HG03097 (cell line): ENCODE results near the gene CDHR2.

Source experiments
- ATAC-seq: cut with Tn5 transposase; IDR thresholded peaks from one replicate; pipeline ENCODE4 v1.9.1; 2021; ENCODE audit not compliant: unreplicated experiment, low FRiP score

Gene CDHR2, protein sequence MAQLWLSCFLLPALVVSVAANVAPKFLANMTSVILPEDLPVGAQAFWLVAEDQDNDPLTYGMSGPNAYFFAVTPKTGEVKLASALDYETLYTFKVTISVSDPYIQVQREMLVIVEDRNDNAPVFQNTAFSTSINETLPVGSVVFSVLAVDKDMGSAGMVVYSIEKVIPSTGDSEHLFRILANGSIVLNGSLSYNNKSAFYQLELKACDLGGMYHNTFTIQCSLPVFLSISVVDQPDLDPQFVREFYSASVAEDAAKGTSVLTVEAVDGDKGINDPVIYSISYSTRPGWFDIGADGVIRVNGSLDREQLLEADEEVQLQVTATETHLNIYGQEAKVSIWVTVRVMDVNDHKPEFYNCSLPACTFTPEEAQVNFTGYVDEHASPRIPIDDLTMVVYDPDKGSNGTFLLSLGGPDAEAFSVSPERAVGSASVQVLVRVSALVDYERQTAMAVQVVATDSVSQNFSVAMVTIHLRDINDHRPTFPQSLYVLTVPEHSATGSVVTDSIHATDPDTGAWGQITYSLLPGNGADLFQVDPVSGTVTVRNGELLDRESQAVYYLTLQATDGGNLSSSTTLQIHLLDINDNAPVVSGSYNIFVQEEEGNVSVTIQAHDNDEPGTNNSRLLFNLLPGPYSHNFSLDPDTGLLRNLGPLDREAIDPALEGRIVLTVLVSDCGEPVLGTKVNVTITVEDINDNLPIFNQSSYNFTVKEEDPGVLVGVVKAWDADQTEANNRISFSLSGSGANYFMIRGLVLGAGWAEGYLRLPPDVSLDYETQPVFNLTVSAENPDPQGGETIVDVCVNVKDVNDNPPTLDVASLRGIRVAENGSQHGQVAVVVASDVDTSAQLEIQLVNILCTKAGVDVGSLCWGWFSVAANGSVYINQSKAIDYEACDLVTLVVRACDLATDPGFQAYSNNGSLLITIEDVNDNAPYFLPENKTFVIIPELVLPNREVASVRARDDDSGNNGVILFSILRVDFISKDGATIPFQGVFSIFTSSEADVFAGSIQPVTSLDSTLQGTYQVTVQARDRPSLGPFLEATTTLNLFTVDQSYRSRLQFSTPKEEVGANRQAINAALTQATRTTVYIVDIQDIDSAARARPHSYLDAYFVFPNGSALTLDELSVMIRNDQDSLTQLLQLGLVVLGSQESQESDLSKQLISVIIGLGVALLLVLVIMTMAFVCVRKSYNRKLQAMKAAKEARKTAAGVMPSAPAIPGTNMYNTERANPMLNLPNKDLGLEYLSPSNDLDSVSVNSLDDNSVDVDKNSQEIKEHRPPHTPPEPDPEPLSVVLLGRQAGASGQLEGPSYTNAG (N-terminal part only)

GRCh38 chr5:176548967-176549444, at the start of gene CDHR2:
Gene CDHR2 (plus strand): TSS chr5:176549342. CDS start chr5:176565353, 16,011 bp downstream.
- ATAC-seq, result no peak

- no peak for ATAC-seq
Observed at GRCh38 chr5:176500511-176500910, 48.6 kb upstream of the CDHR2 start.

DNA sequence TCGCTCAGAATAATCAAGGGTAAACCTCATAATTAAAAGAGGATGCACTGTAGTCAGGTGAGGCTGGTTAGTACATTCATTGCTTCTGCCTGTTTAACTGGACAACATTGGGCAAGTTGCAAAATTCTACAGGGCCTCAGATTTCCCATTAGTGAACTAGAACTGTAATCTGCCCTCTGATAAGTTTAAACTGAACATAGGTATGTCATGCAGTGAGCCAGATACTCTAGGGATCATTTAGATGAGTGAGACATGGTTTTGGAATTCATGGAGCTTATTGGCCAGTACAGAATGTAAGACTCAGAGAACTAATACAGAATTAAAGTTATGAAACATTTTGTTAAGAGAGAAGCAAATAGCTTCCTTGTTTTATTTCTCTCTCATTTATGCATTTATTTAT, 47.8 kb upstream of the CDHR2 start:
- ATAC-seq, result no peak

- no peak for ATAC-seq
Observed at GRCh38 chr5:176503496-176503895, 45.6 kb upstream of the CDHR2 start.

GRCh38 chr5:176507911-176508310, 41.2 kb upstream of the CDHR2 start:
- no peak for ATAC-seq

GRCh38 chr5:176508603-176509002, 40.5 kb upstream of the CDHR2 start:
- ATAC-seq, result no peak

DNA sequence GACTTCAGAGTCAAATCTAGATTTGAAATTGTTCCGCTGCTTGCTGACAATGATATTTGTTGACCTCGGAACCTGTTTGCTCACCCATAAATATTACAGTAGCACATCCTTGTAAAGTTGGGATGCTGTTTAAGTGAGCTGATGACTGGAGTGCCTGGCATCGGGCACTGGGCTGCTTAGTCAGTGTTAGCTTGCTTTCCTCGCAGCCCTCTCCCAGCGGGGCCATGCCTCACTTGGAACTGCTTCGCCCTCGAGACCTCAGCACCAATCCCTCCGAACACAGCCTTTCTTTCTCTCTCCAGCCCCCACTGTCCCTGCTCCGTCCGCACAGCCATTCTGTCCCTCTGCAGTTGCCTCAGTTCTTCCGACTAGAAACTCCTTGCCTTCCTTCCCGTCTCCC, 35.4 kb upstream of the CDHR2 start:
- no peak for ATAC-seq

GRCh38 chr5:176514244-176514950, 34.7 kb upstream of the CDHR2 start:
- no peak for ATAC-seq

DNA sequence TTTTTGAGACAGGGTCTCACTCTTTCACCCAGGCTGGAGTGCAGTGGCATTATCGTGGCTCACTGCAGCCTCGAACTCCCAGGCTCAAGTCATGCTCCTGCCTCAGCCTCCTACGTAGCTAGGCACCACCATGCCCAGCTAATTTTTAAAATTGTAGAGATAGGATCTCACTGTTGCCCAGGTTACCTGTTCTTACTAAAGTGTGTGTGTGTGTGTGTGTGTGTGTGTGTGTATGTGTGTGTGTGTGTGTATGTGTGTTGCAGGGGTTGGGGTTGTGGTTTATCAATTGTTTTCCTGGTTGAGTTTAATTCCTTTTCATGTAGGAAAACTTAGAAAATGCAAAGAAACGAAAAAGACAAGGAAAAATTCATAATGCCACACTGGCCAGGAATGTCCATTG, 33.7 kb upstream of the CDHR2 start:
- no peak for ATAC-seq

DNA sequence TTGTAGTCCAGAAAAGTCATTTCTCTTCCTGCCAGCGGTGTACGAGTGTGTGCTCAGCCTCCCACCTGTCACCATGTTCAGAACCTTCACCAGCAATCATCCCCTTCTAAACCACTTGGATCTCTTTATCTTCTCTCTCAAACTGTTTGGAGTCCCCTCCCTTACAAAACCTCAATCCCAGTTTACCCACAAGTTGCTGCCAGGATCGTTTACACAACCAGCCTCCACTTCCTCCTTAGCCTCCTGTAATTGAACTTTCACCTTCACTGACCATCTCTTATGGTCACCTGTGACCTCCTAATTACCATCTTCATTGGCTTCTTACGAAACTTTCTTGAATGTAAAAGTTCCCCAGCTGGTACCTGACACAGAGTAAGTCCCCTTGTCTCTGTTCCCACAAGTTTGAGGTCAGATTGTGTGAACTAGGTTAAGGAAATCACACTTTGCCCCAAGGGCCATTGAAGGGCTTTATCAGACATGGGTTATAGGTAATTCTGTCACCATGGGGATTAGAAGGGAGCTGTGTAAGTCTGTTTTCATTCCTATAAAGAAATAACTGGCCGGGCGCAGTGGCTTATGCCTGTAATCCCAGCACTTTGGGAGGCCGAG, 32.0 kb upstream of the CDHR2 start:
- no peak for ATAC-seq

GRCh38 chr5:176519810-176520720, 29.1 kb upstream of the CDHR2 start:
- ATAC-seq, result no peak

DNA sequence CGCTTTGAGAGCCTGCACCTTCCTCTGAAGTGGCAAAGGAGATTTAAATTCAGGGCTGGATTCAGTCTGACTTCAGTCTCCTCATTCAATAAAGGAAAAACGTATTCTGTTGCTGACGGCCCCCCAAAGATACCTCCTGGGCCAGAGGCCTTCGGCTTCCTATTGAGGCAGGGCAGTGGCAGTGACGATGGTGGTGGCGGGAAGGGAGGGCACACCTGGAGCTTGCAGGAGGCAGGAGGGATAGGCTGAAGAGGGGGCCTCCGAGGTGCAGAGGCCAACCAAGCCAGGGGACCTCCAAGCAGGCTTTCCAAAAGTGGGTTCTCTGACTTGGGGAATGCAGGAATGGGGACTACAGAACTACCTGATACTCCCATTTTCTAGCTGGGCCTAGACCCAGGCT, 27.9 kb upstream of the CDHR2 start:
- ATAC-seq, result no peak

GRCh38 chr5:176521699-176522263, 27.4 kb upstream of the CDHR2 start:
- ATAC-seq, result no peak

DNA sequence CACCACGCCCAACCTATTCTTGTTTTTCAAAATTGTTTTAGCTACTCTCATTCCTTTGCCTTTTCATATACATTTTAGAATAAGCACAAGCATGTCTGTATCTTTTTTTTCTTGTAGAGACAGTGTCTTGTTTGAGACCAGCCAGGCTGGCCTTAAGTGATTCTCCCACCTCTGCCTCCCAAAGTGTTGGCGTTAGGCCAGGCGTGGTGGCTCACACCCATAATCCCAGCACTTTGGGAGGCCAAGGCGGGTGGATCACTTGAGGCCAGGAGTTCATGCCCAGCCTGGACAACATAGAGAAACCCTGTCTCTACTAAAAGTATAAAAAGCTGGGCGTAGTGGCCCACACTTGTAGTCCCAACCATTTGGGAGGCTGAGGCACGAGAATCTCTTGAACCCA, 25.0 kb upstream of the CDHR2 start:
- ATAC-seq, result no peak

GRCh38 chr5:176524987-176525386, 24.2 kb upstream of the CDHR2 start:
- ATAC-seq, result no peak

GRCh38 chr5:176525677-176526076, 23.5 kb upstream of the CDHR2 start:
- no peak for ATAC-seq

DNA sequence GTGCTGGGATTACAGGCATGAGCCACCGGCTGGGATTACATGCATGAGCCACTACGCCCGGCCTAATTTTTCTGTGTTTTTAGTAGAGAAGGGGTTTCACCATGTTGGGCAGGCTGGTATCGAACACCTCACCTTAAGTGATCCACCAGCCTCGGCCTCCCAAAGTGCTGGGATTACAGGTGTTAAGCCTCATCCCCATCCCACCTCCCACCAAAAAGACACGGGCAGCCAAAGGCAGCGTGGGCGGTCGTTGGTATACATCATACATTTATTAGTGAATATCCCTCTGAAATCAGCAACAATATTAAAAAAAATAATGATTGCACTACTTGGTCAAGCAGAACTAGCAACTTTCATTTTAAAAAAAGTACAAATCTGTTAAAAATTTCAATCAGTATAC, 22.7 kb upstream of the CDHR2 start:
- no peak for ATAC-seq
